HG02798 (cell line): ENCODE data around the gene PTPRN2.

Experiments used
- ATAC-seq: cut with Tn5 transposase; IDR thresholded peaks from one replicate; pipeline ENCODE4 v1.9.1; 2021; ENCODE audit warnings: mild to moderate bottlenecking; ENCODE audit not compliant: unreplicated experiment, poor library complexity

PTPRN2 gene

DNA sequence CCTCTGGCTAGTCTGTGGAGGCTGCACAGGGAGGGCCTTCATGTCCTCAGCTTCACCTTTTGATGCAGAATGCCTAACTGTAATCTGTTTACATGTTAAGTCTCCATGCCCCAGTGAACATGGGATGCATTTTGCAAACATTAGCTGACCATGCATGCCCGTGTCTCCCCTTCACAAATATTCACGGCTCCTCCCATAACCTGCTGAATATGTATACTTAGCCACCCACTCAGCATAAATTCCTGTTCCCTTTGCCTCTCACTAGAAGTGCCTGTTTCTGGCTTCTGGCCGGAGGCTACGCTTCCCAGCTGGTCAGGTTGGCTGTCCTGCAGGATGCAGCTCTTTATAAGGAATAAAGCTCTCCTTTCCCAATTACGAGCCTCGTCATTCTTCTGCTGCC is 698.1 kb downstream of the PTPRN2 start:
- ATAC-seq, result no peak

DNA sequence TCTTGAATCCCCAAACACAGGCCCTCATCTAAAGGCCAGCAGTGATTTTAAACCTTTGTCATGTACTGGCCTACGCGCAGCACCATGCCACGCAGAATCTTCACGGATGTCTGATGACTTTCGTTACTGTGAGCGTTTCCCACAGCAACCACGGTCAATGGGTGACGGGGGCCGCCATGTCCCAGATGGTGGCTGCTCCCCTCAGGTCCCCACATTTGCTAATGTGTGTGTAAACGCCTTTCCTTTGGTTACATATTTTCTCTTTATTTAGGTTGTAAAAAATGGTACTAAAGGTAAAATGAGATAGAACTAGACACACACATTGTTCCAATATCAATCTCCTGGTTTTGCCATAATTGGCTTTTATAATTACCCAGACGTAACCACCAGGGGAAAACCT is 699.0 kb downstream of the PTPRN2 start:
- no peak for ATAC-seq

DNA sequence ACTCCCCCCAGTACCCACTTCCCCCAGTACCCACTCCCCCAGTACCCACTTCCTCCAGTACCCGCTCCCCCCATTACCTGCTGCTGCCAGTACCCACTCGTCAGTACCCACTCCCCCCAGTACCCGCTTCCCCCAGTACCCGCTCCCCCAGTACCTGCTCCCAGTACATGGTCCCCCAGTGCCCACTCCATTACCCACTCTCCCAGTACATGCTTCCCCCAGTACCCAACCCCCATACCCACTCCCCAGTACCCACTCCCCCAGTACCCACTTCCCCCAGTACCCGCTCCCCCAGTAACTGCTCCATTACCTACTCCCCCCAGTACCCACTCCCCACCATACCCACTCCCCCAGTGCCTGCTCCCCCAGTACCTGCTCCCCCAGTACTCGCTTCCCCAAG is 700.2 kb downstream of the PTPRN2 start:
- no peak for ATAC-seq

DNA sequence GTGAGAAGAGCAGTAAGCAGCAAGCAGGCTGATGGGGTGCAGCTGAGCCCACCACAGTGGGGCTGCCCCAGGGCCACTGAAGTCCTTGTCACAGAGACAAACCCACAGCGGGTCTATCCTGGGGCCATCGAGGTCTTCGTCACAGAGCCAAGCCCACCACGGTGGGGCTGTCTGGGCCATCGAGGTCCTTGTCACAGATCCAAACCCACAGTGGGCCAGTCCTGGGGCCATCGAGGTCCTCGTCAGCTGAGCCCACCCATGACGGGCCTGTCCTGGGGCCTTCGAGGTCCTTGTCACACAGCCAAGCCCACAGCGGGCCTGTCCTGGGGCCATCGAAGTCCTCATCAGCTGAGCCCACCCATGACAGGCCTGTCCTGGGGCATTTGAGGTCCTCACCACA is 700.9 kb downstream of the PTPRN2 start:
- ATAC-seq, result no peak

DNA sequence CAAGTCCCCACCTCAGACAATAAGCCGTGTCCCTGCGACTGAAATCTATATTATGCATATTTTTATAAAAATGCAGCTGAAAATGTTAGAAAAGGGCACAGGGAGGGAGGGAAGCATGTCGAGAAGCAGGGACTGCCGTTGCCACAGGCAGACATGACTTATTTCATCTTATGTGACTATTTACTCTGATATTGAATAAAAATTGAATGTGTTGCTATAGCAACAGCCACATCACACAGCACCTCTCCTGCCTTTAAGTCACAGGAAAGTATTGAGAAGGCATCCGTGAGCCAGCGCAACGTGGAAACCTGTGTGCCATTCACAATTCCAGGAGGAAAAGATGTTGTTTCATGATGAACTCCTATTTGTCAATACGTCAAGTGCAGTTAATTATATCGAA is 701.4 kb downstream of the PTPRN2 start:
- no peak for ATAC-seq

DNA sequence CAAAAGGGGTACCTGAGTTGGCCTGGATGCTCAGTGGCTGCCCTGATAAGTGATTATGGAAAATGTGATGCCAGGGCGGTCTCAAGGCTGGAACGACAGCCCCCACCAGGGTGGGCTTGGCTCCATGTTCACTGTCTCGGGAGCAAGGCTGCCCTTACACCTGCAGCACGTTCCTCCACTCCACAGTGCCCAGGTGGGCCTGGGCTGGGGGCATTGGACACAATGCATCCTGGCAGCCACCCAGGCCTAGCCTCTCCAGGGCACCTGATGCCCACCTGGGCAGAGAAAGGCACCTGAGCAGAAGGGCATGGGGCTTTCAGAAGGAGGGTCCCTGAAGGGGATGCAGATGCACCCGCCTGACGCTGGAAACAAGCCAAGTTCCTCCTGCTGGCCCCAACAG is 702.5 kb downstream of the PTPRN2 start:
- no peak for ATAC-seq

DNA sequence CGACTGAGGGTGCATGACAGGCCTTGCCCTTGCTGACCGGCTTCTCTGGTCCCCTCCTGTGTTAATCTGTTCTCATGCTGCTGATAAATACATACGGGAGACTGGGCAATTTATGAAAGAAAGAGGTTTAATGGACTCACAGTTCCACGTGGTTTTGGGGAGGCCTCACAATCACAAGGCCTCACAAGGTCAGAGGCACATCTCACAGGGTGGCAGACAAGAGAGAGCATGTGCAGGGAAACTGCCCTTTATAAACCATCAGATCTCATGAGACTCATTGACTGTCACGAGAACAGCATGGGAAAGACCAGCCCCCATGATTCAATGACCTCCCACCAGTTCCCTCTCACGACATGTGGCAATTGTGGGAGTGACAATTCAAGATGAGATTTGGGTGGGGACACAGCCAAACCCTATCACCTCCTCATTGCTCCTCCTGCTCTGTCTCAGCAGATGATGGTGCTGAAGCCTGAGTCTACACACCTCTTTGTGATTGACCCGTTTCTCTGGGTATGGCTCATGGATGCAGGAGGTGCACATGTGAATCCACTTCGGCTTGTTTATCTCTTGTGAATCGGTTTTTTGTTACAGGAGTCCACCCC is 703.1 kb downstream of the PTPRN2 start:
- no peak for ATAC-seq

DNA sequence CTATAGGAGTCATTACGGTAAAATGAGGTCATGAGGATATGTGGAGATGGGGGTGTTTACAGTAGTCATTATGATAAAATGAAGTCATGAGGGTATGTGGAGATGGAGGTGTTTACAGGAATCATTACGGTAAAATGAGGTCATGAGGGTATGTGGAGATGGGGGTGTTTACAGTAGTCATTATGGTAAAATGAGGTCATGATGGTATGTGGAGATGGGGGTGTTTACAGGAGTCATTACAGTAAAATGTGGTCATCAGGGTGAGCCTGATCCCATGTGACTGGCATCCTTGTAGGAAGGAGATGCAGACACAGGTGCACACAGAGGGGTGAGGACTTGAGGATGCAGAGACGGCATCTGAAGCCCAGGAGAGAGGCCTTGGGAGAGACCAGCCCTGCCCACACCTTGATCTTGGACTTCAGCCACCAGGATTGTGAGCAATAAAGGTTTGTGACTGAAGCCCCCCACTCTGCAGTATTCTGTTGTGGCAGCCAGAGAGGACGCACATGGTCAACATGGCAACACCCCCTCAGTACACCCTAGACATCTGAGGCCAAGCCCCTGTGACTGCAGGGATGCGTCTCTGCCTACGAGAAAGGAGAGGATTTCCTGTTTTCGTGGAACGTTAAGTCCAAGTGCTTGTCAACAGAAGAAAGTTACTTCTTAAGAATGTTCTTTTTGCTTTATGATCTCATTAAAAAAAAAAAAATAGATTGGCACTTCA is 706.4 kb downstream of the PTPRN2 start:
- no peak for ATAC-seq

DNA sequence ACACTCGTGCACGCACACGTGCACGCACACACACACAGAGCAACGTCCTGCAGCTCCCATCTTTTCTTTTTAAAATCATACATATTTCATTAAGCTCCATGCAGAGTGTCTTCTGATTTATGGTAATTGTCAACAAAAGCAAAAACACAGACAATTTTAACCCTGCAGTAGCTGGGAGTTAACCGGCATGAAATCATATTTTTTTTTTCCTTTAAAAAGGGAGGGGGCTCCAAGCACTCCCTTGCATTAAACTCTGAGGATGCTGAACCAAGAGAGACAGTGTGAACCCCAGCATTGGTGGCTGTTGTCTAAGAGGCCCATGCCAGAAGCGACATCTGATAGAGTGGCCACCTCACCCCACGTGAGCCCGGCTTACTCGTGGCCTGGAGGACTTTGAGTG is 708.2 kb downstream of the PTPRN2 start:
- no peak for ATAC-seq

DNA sequence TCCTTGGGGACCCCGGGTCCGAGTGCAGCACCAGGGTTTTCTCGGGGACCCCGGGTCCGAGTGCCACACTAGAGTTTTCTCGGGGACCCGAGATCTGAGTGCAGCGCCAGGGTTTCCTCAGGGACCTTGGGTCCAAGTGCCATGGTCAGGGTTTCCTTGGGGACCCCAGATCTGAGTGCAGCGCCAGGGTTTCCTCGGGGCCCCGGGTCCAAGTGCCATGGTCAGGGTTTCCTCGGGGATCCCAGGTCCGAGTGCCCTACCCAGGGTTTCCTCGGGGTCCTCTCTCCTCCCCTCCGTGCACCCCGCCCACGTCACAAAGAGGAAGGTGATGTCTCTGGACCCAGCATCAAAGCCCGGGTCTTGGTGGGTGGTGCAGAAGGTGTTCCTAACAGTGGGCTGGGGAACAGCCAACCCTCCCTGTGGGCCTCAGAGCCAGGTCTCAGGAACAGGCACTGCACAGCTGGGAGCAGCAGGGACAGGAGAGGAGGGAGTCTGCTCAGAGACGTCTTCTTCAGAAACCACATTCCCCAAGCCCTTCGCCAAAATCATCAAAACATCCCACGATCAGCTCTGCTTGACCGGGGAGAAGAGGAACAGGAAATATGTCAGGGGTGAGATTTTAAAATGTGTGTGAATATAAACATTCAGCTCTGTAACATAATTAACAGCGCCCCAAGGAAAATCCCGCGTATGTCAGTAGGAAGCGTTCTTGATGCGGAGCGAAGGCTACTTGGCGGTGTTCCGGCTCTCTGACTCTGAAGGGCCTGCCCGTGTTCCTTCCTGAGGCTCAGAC is 710.1 kb downstream of the PTPRN2 start:
- ATAC-seq, result no peak

DNA sequence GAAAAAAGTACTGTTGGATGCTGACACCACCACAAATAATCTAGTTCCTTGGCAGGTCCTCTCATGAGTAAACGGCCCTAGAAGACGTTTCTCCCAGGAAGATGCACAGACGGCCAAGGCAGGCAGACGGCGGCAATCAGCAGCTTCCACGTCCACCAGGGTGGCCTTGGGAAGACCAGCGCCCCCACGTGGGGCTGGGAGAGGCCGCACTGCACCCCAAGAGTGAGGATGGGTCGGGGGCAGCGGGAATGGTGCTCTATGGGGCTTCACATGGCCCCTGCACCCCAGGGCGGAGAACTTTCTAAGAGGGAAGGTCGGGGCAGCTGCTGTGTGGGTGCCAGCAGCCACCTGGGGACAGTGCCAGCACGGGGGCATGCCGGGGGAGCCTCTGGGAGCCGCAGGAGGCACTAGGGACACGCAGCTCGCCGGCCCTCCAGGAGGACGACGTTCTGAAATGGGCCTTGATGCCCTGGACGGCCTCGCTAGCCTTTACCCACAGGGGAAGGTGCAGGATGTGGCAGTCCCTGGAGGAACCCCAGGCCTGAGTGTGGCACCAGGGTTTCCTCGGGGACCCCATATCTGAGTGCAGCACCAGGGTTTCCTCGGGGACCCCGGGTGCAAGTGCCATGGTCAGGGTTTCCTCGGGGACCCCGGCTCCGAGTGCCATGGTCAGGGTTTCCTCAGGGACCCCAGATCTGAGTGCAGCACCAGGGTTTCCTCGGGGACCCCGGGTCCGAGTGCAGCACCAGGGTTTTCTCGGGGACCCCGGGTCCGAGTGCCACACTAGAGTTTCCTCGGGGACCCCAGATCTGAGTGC is 710.9 kb downstream of the PTPRN2 start:
- ATAC-seq, result no peak

DNA sequence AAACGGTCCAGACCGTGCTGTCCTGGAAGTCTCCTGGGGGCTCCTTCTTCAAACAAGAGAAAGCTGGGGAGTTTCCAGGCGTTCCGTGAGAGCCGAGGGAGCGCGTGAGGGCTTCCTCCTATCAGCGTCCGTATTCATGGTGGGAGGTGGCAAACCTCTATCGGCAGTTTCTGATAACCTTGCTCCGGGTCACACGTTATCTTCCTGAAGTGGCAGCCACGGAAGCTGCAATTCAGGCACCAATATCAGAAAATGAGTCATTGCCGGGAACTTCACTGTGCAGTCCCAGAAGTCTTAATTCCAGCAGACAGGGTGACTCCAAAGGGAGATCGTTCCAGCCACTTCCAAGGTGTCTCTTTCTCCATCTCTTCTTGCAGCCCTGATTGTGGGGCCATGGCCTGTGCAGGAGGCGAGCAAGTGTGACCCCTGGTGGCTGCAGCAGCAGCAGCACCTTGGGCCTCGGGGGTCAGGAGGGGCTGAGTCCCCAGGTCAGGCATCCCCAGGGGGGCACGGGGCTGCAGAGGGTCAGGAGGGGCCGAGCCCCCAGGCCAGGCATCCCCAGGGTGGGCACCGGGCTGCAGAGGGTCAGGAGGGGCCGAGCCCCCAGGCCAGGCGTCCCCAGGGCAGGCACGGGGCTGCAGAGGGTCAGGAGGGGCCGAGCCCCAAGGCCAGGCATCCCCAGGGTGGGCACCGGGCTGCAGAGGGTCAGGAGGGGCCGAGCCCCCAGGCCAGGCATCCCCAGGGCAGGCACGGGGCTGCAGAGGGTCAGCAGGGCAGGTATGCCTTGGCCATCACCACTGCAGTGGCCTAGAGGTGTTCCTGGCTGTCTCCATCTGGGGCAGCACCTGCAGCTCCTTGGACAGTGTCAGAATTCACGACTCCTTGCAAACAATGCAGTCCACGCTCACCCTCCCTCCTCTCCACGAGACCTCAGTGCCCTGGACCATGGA is 712.1 kb downstream of the PTPRN2 start:
- no peak for ATAC-seq

DNA sequence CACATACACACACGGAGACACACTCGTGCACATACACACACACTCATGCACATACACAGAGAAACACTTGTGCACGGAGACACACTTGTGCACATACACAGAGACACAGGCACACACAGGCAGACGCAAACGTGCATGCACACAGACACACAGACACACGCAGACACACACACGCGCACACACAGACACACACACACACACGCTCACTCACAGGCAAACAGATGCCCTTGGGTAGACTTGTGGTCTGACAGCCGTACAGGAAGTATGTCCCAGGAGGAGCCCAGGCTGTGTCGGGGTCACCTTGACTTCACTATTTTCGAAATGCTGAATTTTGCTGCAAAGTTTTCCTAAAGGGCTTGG is 712.8 kb downstream of the PTPRN2 start:
- no peak for ATAC-seq

DNA sequence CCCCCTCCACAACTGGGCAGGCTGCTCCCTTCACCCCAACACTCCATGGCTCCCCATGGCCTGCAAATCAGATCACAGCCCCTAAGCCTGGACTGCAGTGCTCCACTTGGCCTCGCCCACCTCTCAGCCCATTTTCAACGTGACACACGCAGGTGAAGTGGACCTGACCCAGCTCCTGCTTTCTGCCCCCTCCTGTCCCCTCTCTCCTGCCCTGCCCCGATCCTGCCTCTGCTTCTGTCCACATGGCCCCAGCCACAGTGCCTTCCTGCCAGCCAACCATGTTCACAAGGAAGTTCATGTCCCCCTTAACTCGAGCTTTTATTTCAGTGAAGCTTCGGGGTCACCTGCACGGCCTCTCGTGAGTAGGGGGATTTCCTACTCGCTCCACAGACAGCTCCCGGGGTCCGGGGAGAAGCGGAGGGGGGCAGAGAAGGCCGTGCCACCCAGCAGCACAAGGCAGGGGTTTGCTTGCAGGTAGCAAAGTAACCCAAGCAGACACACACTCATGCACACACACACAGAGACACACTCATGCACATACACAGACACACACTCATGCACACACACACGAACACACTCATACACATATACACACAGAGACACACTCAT is 713.3 kb downstream of the PTPRN2 start:
- ATAC-seq, result no peak

DNA sequence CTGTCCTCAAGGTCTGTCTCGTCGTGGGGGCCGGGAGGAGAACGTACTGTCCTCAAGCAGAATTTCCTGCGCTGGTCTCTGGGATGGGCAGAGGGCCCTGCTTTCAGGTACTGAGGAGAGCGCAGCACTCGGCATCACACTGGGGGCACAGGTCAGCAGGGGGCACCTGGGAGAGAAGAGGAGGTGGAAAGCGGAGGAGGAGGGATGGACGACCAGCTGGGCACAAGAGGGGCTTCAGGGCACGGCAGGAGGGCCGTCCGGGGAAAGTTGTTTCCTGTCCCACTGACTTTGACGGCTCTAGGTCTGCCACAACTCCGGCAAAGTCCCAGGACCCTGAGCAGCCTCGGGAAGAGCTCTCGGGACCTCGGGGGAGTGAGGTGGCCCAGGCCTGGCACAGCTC is 714.0 kb downstream of the PTPRN2 start:
- ATAC-seq, result no peak

DNA sequence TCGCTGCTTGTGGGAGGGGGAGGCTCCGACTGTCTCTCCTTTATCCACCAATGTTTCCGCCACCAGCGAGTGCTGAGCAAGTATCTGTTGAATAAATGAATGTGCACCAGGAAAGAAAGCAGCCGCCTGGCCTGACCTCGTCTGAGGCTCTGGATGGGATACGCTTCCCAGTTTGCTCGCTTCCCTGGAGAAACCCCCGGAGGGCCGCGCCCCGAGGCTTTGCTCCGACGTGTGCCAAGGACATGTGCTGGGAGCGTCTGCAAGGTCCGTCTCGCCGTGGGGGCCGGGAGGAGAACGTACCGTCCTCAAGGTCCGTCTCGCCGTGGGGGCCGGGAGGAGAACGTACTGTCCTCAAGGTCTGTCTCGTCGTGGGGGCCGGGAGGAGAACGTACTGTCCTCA is 714.4 kb downstream of the PTPRN2 start:
- no peak for ATAC-seq

DNA sequence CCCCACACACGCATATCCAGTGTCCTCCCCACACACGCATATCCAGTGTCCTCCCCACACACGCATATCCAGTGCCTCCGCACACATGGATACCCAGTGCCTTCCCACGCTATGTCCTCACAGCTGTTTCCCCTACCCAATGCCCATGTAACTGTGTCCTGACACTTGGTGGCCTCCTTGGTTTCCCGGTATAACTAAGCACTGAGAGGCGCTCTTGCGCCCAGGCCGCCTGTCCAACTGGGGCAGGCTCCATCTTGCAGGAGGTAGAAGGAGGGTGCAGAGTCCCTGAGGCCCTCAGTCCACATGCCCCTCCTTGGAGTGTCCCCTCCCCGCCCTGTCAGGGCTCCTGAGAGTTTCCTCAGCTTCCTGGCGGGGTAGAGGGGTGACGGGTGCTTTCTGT is 715.2 kb downstream of the PTPRN2 start:
- ATAC-seq, result no peak

DNA sequence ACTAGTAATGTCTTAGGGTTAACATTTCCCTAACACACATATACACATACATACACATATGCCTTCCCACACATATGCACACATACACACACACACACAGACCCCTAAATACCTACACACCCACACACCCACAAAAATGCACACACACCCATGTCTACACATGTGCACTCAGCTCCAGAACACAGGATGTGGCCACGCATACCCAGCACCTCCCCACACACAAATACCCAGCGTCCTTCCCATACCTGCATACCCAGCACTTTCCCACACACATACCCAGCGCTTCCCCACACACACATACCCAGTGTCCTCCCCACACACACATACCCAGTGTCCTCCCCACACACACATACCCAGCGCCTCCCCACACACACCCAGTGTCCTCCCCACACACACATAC is 715.9 kb downstream of the PTPRN2 start:
- ATAC-seq, result no peak

DNA sequence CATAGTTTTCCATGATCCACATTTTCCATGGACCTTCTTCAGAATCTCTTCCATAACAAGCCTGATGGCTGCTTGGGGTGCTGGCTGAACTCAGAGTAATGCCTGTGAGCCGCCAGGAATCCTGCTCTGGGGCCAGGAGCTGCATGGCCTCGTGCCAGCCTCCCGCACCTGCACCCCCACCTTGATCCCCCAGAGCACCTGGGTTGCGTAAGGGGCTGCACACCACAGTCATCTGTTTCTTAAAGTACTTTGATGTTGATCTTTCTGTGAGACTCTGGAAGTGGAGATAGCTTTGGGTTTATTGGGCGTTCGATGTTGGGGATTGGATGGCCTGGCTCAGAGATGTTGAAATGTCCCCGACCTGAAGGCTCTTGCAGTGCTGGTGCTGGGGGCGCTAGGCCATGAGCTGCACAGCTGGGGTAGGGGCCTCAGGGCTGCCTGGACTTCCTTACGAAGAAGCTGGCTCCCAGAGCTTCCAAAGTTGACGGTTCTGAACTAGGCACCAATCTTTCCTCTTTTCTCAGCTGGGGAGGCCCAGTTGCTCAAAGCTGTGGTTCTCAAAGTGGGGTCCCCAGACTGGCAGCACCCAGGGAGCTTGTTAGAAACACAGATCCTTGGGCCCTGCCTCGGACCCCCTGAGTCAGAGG is 716.9 kb downstream of the PTPRN2 start:
- no peak for ATAC-seq
